HG03135 (cell line): ENCODE data around the gene FAM110A.
"Not testable (repeated sequence)": the region's sequence is repeated elsewhere in the genome, so short reads cannot be mapped to it uniquely, and the experiment has no call there.

ENCODE experiments used
- ATAC-seq: cut with Tn5 transposase; IDR thresholded peaks from one replicate; pipeline ENCODE4 v1.9.1; 2021; ENCODE audit warnings: mild to moderate bottlenecking, moderate library complexity; ENCODE audit not compliant: unreplicated experiment

Gene FAM110A

DNA sequence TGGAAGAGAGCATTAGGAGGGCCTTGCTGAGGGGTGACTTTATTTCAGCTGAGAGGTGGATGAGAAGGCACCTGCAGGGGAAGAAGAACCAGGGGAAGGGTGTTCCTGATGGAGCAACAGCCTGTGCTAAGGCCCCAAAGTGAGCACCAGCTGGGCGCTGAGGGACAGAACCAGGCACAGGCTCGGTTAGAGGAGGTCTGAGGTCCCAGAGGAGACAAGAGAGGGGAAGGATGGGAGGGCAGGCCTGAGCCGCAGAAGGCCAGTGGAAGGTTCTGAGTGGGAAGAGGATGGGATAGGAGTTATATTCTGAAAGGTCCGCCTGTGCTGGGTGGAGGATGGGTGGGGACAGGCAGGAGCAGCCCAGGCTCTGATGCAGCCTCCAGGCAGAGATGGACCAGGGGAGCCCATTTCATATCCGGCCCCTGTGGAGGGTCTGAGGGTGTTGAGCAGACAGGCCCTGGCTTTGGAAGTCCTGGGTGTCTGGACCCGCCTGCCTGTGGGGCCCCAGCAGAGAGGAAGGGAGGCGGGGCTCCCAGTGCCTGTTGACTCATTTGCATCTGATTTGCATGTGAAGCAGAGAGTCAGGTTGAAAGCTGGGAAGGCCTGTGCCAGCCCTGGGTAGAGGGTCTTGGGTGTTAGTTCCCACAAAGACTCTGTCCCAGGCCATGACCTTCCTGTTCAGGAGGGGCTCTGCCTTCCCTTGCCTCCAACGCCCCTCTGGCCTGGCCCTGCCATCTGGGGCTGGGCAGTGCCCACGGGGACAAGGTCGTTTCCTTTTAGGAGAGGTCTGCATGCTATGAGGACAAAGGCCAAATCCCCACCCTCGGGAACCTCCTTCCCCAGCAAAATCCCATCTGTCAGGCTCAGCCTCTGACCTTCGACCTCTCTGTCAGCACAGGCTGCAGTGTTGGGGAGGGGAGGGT, 10.6 kb upstream of the FAM110A start:
- ATAC-seq, result no peak

DNA sequence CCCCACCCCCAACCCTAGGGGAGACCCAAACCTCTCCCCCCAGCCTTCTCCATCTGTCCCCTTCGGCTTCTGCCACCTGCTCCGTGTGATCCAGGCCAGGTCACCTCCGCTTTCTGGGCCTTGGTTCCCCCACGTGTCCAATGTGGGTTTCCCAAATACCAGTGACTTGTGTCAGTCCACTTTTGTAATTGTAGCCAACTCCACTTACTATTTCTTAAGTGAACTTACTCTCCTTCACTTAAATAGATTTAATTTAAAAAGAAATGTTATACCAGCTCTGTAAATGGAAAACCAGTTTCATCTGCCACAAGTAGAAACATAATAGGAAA, 10.0 kb upstream of the FAM110A start:
- ATAC-seq, result no peak

DNA sequence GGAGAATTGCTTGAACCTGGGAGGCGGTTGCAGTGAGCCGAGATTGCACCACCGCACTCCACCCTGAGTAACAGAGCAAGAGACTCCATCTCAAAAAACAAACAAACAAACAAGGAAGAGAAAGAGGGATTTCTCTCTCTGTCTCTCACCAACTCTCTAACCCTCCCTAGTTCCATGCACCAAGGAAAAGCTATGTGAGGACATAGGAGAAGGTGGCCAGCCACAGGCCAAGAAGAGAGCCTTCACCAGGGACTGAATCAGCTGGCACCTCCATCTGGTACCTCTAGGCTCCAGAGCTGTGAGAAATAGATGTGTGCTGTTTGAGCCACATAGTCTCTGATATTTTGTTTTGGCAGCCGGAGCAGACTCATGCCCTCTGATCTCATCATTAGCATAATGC, 9.0 kb upstream of the FAM110A start:
- ATAC-seq, result no peak

DNA sequence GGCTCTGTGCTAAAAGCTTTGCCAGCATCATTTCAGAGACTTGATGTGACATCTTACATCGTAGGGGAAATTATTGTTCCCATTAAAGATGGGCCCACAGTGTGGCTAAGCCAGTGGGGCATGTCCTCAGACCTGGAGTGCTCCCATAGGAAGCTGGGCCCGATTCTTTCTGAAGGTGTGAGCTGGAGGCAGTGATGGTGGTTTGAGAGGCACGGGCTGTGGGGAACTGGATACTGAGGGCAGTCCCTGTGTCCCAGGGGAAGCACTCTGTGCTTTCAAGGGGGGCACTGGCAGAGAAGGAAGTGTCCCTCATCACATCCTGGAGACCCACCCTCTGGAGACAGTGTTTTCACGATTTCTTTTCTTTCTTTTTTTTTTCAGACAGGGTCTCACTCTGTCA, 8.6 kb upstream of the FAM110A start:
- ATAC-seq, result no peak

DNA sequence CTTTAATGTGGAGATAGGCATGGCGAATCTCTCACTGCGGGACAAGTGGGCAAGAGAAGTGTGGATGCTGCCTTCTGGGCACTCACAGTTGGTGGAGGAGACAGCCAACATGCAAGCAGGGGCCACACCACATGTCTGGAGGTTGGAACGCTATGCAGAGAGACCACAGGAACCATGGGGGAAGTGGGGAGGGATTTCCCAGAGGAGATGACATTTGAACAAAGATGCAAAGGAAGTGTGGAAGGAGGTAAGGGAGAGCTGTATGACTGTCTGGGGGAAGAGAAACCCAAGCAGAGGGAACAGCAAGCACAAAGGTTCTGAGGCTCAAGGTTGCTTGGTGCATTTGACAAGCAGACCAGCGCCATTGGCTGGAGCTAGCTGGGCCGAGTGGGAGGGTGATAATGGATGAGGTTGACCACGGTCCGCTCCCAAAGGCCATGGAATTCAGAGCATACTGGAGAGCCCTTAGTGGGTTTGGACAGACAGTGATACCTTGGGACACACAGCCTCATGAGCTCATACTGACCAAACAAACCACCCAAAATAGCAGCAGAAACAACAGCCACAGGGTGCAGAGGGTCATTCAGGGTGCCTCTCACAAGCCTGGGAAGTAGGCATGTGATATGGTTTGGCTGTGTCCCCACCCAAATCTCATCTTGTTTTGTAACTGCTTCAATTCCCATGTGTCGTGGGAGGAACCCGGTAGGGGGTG, 7.6 kb upstream of the FAM110A start:
- ATAC-seq, result no peak

DNA sequence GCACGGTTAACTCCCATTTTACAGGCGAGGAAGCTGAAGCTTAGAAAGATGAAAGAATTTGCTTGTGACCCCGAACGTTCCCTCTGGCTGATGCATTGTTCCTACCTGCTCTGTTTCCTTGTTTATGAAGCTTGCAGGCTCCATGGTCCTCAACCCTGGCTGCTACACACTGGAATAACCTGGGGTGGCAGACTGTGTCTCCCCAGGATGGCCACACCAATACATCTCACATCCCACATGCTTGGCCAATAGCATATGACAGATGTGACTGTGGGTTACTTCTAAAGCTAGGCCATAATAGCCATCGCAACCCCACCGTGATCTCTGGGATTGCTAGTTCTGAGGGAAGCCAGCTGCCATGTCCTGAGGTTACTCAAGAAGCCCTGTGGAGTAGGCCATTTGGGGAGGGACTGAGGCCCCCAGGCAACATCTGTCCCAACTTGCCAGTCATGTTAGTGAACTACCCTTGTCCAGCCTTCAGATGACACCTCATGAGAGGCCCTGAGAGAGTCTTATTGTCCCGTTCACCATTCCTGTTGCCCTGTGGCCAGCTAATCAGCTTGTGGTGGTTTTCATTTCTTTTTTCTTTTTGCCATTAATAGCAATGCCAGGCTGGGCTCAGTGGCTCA, 6.7 kb upstream of the FAM110A start:
- no peak for ATAC-seq

DNA sequence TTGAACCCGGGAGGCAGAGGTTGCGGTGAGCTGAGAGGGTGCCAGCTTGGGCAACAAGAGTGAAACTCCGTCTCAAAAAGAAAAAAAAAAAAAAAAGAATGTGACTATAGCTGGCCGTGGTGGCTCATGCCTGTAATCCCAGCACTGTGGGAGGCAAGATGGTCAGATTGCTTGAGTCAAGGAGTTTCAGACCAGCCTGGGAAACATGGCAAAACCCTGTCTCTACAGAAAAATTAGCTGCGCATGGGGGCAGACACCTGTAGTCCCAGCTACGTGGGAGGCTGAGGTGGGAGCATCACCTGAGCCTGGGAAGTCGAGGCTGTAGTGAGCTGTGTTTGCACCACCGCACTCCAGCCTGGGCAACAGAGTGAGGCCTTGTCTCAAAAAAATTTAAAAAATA, 5.5 kb upstream of the FAM110A start:
- not testable (repeated sequence) for ATAC-seq

DNA sequence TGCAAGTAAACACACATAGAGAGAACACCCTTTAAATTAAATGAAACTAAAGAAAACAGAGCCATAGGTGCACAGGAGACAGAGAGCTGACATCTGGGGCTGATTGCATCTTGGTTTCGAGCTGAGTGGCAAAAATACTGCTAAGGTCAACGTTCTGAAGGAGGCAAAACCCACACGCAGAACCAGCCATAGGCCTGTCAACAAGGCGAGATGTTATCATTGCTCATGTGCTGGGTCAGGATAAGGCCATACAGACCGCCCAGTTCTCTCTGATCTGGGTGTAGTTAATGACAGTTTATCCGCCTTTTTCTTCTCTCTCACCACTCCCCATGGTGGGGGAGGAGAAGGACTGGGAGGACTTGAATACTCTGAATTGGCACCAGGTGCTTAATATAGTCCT, 4.5 kb upstream of the FAM110A start:
- ATAC-seq, result no peak

DNA sequence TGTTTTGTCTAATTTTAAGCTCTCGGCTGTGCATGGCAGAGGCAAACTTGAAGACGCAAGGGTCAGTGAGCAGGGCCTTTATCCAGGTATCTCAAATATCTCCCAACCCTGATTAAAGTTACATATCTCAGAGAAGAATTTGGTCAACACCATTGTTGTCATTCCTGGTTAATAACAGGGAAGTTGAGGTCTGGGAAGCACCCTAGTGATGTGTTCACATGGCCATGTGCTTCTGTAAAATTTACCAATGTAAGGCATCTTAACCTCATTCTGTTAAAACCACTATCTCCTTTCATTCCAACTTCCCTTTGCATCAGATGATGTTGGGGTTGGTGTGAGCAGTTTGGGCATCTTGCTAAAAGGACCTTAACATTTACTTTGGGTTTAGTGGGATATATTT, 4.0 kb upstream of the FAM110A start:
- no peak for ATAC-seq

DNA sequence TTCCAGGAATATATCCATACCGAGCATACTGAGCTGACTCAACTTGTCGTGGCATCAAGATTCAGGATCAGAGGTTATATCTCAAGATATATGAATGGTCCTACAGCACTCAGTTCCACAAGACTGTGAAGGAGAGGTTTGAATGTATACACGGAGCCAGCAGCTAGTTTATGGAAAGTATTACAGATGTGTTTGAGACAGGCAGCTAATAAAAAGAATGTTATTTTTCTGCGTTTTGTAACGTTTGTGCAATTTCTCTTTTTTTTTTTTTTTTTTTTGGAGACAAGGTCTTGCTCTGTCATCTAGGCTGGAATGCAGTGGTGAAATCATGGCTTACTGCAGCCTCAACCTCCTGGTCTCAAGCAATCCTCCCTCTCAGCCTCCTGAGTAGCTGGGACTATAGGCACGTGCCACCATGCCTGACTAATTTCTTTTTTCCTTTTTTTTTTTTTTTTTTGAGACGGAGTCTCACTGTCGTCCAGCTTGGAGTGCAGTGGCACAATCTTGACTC, 3.4 kb upstream of the FAM110A start:
- ATAC-seq, result no peak

DNA sequence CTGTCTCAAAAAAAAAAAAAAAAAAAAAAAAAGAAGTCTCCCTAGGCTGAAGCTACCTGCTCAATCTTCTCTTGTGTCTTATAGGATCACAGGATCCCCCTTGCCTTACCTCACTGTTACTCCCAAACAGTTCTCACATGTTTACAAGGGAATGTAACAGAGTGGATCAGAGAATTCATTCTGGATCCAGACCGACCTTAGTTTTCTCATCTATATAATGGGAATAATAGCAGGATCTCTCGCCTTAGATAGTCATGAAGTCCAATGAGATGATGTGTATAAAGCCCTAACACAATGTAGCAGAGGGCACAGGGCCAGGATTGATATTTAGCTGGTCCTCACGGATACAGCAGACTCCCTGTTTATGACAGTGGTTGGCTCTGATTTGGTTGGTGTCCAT, 2.3 kb upstream of the FAM110A start:
- no peak for ATAC-seq

DNA sequence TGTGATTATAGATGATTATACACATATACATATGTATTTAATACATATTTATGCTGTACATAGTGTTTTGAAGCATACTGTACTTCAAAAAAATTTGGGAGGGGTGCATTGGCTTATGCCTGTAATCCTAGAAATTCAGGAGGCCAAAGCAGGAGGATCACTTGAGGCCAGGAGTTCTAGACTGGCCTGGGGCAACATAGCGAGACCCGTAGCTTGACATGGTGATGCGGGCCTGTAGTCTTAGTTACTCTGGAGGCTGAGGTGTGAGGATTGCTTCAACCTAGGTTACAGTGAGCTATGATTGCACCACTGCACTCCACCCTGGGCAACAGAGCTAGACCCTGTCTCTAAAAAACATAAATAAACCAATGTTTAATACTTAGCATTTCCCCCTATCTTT, 1.6 kb upstream of the FAM110A start:
- ATAC-seq, result no peak

DNA sequence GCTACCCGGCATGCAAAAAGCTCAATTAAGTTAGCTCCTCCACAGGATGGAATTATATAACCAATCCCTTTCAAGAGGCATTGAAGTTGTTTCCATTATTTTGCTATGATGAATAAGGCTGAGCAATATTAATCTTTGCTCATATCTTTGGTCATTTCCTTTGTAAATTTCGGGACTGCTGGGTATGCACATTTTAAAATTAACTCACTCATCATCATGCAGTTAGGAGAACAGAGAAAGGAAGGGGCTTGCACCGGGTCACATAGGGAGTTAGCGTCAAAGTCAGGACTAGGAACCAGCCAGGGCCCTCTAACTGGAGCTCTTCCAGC, 430 bp upstream of the FAM110A start:
- no peak for ATAC-seq

DNA sequence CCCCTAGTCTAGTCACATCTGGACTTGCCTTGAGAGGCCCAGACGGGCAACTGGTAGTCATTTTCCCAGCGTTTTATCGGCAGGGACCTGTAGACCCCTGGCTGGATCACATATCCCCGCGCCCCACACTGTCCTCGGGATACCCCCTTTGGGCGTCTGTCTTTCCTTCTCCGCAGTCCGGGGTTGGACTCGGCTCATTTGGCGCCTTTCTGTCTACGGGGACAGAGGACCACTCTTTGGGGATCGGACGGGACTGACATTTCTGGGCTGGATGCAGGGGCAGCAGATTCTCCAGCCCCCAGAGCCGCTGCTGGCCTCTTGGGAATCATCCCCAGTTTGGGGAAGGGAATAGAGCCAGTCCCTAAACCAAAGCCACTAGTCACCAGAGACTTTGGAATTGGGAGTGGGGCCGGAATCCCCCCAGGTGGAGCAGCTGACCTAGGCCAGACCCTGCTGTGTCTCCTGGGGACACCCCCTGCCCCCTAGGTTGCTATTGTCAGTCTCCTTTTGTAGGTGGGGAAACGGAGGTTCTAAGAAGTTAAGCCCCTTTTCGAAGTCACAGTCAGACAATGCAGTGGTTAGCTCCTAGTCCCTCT, 734 bp downstream of the FAM110A start:
- no peak for ATAC-seq

DNA sequence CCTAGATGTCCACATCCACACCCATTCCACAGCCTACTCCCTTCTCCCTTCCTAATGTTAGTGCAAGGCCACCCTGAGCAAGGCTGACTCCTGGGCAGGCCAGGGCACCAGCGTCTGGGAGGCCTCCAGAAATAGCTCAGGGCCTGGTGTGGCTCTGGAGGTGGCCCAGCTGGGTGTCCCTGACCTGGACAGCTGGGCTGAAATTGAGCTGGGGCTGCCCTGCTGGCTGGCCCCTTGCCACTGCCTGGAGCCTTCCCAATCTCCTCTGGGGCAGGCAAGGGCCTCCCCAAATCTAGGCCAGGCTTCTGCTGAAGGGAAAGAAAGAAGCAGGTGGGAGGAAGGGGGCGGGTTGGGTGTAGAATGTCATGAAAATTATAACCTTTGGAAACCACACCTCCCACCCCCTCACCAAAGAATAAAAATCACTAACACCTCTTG, 2.1 kb downstream of the FAM110A start:
- ATAC-seq, result no peak

DNA sequence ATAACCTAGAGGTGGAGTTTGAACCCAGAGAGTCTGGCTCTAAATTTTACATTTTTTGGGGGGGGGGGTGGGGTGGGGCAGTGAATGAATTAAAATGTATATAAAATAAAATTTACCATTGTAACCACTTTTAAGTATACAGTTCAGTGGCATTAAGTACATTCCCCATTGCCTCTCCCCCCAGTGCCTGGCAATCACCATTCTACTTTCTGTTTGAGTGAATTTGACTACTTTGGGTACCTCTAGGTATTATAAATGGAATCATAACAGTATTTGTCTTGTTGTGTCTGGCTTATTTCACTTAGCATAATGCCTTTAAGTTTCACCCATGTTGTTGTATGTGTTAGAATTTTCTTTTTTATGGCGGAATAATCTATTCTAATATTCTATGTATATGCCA, 2.7 kb downstream of the FAM110A start:
- ATAC-seq, result no peak

DNA sequence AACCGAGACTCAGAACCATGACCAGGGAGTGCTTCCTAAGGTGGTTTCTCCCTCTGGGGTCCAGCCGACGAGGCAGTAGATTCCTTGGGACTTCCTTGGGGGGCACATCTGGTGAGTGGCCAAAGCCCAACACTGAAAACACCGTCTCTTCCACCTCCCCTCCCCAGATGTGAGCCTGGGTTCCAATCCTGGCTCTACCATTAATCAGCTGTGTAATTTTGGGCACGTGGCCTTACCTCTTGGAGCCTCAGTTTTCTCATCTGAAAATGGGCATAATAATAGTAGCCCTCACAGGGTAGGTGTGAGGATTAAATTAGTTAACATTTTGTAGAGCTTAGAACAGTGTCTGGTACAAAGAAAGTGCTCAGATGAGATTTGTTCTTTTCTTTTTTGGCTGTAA, 5.5 kb downstream of the FAM110A start:
- ATAC-seq, result no peak

DNA sequence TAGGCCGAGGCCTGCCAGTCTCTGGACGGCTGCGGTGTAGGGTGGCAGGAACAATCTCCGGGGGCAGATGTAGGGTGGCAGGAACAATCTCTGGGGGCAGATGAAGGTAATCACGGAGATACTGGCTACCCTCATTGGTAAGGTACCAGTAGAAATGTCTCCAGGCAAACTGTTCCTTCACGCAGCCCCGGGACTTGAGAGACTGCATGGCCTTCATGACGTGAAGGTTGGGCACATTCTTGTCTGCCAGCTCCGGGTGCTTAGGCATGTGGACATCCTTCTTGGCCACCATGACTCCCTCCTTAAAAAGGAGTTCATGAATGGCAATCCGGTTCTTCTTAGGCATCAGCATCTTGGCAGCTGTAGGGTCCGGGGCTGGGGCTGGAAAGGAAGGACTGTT, 6.1 kb downstream of the FAM110A start:
- ATAC-seq, result no peak

DNA sequence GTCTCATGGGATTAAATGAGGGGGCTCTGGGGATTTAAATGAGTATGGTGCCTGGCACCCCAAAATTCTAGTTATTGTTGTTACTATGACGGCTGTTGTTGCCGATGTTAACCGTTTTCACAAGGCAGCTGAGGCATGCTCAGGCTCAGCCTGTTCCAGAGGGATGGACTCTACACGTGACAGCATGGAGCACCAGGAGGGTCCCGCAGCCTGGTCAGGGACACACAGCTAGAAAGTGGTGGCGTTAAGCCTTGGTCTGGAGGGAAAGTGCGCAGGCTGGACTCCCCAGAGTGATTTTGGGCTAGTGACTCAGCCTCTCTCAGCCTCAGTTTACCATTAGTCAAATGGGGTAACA, 7.0 kb downstream of the FAM110A start:
- ATAC-seq, result no peak

DNA sequence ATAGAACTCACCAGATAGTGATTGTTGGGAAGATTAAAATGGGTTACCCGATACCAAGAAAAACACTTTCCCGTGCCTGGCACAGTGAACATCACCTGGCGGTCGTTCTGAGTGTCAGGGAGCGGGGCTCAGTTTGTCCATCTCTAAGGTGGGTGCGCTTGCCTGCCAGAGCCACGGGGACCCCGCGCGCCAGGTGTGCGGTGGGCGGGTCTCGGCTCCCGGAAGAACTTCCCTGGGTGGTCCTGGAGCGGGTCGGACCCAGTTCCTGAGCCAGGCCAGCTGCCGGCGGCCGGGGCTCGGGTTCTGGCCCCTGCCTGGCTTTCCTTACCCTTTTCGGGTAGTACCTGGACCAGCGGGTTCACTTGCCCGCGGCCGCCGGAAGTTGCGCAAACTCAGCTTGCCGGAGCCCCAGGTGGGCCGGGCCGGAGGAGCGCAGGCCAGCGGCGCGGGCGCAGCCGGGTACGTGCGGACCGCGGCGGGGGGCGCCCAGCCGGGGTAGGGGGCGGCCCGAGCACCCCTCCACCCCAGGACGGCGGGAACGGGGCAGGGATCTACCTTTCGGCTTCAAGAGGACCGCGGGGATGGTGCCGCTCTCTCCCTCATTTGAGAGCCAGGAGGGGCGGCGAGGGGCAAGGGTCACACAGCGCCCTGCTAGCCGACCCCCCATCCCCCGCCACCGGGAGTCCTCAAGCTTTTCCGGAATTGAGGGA, 7.5 kb downstream of the FAM110A start:
- ATAC-seq, result no peak
